ENCODE measurements around the gene KHK.
A peak's percentile ranks its signal among the peaks of the same experiment; 100 is the strongest.
"Not testable (repeated sequence)": the region's sequence is repeated elsewhere in the genome, so short reads cannot be mapped to it uniquely, and the experiment has no call there.

Gene KHK

DNA sequence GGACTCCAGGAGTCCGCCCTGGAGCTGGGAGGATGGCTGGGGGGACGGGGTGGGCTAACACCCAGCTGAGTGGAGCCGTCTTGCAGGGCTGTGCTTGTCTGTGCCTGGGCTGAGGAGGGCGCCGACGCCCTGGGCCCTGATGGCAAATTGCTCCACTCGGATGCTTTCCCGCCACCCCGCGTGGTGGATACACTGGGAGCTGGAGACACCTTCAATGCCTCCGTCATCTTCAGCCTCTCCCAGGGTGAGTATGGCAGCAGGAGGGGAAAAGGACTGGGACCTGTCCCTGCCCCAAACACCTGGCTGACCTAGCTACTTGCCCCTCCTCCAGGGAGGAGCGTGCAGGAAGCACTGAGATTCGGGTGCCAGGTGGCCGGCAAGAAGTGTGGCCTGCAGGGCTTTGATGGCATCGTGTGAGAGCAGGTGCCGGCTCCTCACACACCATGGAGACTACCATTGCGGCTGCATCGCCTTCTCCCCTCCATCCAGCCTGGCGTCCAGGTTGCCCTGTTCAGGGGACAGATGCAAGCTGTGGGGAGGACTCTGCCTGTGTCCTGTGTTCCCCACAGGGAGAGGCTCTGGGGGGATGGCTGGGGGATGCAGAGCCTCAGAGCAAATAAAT lies 12.9 kb downstream of the KHK start:
- DNase-seq = no peak

DNA sequence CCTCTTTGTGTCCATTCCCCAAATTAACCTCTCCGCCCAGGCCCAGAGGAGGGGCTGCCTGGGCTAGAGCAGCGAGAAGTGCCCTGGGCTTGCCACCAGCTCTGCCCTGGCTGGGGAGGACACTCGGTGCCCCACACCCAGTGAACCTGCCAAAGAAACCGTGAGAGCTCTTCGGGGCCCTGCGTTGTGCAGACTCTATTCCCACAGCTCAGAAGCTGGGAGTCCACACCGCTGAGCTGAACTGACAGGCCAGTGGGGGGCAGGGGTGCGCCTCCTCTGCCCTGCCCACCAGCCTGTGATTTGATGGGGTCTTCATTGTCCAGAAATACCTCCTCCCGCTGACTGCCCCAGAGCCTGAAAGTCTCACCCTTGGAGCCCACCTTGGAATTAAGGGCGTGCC lies 13.5 kb downstream of the KHK start:
- no peak for DNase-seq

DNA sequence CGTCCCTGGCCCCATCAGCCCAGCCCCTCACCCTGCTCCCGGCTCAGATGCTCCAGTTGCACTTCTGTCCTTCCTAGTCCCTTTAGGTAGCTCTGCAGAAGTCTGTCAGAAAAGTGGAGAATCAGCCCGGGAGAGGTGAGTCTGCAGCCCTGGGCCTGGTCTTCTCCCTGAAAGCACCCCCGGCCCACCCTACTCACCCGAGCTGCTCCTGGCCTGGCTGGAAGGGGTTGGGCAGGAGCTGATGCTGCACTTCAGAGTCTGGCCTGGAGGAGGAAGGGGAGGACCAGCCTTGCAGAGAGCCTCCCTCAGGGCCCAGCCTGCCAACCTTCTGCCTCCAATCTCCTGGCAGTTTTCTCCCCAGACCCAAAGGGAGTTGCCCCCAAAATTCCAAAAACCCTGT lies 15.8 kb downstream of the KHK start:
- no peak for DNase-seq

DNA sequence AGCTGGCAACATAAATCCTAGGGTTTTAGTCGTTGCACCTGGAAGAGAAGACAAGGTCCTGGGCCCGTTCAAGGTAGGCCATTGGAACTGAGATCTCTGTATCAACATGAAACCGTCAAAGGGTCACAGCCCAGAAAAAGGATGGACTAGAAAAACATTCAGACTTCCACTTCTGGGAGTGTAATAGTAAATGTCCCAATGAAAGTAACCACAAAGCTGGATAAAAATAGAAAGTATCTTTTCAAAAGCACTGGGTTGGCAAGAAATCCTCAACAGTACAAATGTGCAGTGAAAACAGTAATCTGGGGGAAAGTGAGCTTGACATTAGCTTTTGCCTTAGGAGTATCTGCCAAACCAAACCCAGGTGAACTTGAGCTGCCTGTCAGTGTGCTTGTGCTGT lies 19.4 kb downstream of the KHK start:
- DNase-seq = no peak

DNA sequence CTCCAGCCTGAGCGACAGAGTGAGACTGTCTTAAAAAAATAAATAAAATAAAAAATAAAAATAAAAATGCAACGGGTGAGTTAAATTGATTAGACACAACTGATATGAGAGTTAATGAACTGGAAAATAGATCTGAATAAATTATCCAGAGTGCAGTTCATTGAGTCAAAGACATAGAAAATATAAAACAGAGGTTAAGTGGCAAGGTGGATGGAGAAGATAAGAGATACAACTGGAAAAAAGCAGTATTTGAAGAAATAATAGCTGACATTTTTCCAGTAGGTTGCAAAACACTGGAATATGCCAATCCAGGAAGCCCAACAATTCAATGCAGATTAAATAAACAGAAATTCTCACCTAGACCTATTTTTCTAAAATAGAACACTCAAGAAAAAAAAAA lies 21.6 kb downstream of the KHK start:
- DNase-seq = no peak

DNA sequence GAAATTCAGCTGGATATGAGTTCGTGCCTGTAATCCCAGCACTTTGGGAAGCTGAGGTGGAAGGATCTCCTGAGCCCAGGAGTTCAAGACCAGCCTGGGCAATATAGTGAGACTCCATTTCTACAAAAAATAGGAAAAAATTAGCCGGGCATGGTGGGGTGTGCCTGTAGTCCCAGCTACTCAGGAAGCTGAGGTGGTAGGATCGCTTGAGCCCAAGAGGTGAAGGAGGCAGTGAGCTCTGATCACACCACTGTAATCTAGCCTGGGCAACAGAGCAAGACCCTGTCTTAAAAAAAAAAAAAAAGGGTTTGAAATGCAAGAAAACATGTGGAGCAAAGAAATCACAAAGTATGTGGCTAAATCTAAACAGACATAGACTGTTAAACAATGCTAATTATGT lies 22.5 kb downstream of the KHK start:
- no peak for DNase-seq

DNA sequence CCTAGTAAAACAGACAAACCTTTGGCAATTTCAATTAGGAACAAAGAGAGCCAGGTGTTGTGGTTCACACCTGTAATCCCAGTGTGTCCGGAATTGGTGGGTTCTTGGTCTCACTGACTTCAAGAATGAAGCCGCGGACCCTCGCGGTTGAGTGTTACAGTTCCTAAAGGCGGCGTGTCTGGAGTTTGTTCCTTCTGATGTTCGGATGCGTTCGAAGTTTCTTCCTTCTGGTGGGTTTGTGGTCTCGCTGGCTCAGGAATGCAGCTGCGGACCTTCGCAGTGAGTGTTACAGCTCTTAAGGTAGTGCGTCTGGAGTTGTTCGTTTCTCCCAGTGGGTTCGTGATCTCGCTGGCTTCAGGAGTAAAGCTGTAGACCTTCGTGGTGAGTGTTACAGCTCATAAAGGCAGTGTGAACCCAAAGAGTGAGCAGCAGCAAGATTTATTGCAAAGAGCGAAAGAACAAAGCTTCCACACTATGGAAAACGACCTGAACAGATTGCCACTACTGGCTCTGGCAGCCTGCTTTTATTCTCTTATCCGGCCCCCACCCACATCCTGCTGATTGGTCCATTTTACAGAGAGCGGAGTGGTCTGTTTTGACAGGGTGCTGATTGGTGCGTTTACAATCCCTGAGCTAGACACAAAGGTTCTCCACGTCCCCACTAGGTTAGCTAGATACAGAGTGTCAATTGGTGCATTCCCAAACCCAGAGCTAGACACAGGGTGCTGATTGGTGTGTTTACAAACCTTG lies 24.2 kb downstream of the KHK start:
- not testable (repeated sequence) for DNase-seq

DNA sequence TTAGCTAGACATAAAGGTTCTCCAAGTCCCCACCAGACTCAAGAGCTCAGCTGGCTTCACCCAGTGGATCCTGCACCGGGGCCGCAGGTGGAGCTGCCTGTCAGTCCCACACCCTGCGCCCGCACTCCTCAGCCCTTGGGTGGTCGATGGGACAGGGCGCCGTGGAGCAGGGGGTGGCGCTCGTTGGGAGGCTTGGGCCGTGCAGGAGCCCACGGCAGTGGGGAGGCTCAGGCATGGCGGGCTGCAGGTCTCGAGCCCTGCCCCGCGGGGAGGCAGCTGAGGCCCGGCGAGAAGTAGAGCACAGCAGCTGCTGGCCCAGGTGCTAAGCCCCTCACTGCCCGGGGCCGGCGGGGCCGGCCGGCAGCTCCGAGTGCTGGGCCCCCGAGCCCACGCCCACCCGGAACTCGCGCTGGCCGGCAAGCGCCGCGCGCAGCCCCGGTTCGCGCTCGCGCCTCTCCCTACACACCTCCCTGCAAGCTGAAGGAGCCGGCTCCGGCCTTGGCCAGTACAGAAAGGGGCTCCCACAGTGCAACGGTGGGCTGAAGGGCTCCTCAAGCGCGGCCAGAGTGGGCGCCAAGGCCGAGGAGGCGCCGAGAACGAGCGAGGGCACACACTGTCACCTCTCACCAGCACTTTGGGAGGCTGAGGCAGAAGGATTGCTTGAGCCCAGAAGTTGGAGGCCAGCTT lies 25.0 kb downstream of the KHK start:
- not testable (repeated sequence) for DNase-seq

DNA sequence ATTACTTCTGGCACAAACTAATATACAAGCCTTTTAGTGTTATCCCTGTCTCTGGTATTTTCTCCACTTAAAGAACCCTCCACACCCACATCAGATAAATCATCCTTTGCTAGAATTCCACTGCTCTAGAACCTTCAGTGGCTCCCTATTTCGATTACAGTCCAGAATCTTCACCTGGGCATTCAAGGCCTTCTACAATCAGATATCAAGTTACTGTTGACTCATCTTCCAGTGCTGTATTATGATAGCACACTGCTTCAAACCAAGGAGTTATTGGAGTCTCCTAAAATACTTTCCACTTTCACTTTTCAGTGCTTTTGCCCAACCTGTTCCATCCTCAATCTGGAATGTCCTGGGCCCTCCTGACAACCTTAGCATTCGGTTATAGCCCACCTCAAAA lies 28.9 kb downstream of the KHK start:
- no peak for DNase-seq

DNA sequence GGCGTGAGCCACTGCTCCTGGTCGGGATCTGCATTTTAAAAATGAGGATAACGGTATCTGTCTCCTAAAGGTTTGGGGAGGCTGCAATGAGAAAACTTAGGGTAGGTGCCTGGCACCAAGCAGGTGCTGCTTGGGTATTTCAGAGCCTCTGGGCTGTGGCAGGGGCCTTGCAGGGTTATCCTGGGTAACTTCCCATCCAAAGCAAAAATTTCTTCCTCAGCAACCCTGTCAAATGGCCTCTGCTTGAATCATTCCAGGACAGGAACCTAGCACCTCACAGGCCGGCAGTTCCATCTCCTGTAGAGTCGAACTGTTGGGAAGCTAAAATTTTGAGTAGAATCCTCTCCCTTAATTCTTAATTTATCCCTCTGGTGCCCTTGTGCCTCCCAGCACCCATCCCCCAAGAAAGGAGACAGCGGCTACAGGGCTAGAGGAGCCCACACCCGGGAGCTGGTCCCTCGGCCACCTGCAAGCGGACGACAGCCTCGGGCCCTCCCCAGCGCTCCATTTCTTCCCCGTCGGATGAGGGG lies 31.5 kb downstream of the KHK start:
- no peak for DNase-seq

DNA sequence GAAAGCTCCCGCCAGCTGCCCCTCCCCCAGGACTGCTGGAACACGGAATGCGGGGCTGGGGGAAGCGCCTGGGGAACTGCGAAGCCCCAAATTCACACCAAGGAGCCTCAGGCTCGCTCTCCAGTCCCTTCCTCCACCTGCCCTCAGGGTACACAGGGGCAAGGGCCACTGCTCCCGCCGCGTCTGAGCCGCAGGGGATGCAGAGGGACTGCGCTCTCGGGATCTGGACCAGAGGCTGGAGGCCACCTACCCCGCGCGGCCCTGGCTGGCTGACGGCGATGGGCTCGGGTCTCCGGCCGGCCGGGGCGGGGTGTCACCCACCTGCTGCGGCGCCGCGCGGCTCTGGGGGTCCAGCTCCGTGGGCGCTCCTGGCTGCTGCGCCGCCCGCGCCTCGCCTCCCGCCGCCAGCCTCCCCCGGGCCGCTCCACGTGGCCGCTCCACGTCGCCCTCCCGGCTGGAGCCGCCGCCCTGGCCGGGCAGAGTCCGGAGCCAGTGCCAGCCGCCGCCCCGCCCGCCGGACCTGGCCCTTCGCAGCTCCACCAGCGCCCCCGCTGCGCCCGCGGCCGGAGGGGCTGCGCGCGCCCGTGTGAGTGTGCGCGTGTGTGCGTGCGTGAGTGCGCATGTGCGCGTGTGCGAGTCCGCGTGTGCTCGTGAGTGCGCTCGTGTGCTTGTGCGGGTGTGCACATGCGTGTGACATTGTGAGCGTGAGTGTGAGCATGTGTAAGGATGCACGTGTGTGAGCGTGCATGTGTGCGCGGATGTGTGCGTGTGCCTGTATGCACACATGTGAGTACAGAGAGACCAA lies 32.2 kb downstream of the KHK start, which contains the start of gene CGREF1:
Gene CGREF1 (minus strand): TSS at position 604 of the 805 bp plus-strand sequence. CDS start 14,762 bp downstream, outside the sequence.
- peak; percentile 36 for DNase-seq

DNA sequence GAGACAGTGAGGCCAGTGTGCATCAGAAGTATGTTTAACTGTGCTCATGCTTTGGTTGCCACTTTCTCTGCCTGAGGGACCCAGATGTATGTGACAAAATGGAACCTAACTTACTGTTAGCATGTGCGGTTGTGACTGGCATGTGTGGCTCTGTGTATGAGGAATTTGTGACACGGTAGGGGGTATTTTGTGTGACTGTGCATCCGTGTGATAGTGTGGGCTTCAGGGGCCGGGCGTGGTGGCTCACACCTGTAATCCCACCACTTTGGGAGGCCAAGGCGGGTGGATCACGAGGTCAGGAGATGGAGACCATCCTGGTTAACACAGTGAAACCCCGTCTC lies 32.7 kb downstream of the KHK start:
- DNase-seq = not testable (repeated sequence)

DNA sequence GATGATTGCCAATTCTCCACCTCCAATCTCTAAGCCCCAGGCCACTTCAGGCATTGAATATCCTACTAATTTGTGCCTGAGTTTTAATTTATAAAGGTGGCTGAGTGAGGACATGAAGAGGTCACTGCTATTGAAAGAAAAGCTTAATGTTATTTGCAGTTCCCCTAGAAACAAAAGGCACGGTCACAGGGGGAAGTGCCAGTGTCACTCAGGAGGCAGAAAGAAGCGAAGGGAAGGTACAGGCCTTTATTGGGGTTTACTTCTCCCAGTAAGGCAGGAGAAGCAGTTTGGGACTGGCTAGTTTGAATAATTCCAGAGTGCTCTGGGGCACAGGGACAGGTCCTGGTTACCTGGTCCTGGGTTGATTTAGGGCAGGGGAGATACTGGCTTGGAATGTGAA lies 35.3 kb downstream of the KHK start:
- no peak for DNase-seq

DNA sequence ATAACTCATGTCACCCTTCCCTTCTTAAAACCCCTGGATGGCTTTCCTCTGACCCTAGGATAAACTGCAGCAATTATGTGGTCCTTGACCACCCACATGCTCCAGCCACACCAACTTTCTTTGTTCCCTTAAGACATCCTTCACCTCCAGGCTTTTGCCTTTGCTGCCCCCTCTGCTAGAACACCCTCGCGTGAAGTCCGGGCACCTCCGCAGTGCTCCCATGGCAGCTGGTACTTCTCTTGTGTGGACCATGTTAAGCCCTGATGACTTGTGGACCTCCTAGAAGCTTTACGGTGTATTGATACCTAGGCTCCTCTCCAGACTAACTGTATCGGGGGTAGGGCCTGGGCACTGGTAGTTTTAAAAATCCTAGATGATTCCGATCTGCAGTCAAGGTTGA lies 36.2 kb downstream of the KHK start:
- DNase-seq = no peak

DNA sequence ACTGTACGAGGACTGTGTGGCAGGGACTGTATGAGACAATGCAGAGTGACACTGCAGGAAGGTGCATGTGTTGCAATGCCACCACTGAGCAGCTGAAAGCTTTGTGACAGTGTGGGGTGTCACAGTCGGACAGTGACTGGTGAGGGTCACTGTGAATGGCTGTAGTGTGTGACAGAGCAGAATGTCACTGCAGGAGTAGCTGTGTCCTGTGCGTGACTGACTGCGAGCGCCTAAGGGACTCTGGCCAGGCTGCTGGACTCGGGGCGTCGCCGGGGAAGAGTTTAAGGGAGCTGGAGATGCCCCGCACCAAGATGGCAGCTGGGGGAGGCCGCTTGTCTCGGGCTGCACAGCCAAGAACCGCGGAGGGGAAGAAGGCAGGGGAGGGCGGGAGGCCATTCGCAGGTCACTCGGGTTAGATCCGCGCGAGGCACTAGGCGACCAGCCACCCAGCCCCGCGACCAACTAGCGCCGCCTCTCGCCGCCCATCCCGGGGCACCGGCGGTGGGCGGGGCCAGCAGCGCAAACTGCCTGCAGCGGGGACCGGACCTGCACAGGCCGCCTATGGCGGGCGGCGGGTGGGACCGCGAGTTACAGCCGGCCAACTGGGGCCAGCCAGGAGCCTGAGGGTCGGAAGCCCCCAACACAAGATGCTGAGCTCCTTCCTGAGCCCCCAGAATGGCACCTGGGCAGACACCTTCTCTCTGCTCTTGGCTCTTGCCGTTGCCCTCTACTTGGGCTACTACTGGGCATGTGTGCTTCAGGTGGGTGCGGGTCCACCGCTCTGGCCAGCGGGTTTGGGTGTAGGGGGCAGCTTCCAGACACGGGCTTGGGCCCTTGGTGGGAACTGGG lies 37.0 kb downstream of the KHK start, which contains the start of gene ABHD1:
Gene ABHD1 (plus strand): TSS at position 514 of the 849 bp plus-strand sequence. CDS start 134 bp downstream, at position 648.
- DNase-seq = peak; percentile 65

DNA sequence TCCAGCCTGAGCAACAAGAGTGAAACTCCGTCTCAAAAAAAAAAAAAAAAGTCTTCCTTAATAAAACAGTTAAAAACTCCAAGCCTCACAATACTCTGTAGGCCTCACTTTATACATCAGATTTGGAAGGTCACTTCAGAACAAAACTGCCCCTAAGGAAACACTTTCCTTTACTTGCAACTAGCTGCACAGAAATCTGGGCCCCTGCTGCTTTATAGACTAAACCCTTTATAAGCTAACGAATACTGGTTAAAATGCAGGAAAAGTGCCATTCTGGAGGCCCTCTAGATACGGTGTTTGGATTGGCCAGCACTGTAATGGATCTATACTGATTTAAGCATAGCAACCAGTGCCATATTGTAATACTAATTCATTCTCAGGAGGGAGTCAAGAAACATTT lies 38.5 kb downstream of the KHK start:
- DNase-seq = no peak

DNA sequence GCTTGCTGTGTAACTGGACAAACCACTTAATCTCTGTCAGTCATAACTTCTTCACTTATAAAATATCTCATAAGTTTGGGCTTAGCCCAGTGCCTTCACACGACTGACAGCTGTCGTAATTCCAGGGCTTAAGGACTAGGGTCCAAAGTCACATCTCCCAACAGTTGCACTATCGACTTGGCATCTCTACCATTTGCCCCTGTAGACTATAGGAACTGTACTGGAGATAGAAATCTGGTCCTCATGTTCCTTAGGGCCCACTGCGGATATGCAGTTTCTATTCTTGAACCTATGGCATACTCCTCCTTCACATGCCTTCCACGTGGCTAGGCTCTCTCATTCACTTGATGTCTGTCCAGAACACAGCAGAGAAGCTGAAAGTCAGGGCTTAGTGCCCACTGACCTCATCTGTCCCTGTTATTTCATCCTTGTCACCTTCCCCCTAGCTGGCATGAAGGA lies 39.7 kb downstream of the KHK start:
- DNase-seq = no peak

DNA sequence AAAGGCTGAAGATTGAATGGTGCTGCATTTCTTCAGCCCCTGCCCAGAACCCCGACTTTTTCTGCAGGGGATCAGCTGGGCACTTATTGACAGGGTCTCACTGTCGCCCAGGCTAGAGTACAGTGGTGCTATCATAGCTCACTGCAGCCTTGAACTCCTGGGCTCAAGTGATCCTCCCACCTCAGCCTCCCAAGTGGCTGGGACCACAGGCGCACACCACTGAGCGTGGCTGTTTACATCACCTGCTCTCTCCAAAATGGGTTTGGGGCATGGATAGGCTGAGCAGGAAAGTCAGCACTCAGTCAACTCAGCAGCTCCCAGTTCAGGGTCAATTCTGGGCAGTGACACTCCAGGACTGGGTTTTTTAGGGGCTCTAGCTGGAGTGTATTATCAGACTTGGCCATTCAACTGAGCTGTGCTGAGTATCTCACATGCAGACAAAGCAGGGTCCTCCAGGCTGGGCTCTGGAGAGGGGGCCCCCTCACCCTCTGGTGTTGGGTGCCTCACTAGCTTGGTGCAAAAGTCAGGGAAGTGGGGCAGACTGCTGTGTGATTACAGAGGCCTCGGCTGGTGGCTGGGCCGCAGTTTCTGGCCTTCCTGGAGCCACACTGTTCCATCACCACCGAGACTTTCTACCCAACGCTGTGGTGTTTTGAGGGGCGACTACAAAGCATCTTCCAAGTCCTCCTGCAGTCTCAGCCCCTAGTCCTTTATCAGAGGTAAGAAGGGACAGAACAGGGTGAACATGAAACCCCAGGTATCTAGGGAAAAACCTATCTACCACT lies 41.5 kb downstream of the KHK start:
- no peak for DNase-seq

DNA sequence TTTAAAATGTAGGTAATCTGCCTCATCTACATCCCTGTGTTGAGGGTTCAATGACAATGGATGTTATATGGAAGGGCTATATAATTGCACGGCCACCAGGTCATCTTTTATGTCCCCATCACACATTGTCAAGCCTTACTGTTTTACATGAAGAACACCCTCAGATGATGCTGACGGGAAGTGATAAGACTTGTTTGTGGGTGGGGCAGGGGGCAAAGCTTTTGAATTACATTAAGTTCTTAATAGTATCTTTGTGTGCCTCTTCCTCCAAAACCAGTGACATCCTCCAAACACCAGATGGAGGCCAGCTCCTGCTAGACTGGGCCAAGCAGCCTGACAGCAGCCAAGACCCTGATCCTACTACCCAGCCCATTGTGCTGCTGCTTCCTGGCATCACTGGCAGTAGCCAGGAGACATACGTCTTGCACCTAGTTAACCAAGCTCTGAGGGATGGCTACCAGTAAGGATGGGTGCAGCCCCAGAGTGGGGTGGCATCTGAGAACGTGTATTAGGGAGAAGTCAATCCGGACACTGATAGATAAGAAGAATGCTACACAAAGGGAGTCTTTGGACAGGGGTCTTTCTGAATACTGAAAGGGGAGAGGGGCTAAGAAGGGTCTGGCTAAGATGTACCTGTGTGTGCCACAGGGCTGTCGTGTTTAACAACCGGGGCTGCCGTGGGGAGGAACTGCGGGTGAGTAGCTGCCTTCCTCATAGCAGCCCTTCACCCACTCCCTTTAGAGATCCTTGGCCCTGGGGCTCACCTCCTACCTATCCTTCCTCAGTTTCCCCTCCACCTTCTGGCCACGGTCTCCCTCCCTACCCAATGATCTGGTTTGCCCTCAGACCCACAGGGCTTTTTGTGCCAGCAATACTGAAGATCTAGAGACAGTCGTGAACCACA lies 42.3 kb downstream of the KHK start:
- no peak for DNase-seq

DNA sequence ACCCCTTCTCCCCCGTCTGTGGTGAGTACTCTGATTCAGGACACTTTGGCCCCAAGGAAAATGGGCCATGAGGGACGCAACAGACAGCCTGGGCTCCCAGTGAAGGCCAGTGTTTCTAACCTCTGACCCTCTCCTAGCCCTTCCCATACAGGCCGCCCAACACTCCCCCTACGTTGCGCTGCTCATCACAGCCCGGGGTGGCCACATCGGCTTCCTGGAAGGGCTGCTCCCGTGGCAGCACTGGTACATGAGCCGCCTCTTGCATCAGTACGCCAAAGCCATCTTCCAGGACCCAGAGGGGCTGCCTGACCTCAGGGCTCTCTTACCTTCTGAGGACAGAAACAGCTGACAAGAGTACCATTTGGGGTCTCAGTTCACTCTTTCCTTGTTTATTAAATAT lies 43.8 kb downstream of the KHK start:
- no peak for DNase-seq

All from stimulated activated CD4-positive, alpha-beta T cell treated with anti-CD3 and anti-CD28 coated beads, Interleukin-4, amount 100 ng/mL, for 1 hour (primary cell).